Measurements from ENCODE around the gene MYBPHL. TPM values are rescaled to one million over a fixed set of nuclear protein-coding genes. Genes with fewer than 3 reads are reported as not detected.
A peak's percentile ranks its signal among the peaks of the same experiment; 100 is the strongest.

The MYBPHL gene
- total and polyA plus RNA-seq, 2 of the 13 experiments (the other 11 are each of a cell fraction or from before 2014, with no cell fraction given): 3.7 to 3.8 TPM

DNA sequence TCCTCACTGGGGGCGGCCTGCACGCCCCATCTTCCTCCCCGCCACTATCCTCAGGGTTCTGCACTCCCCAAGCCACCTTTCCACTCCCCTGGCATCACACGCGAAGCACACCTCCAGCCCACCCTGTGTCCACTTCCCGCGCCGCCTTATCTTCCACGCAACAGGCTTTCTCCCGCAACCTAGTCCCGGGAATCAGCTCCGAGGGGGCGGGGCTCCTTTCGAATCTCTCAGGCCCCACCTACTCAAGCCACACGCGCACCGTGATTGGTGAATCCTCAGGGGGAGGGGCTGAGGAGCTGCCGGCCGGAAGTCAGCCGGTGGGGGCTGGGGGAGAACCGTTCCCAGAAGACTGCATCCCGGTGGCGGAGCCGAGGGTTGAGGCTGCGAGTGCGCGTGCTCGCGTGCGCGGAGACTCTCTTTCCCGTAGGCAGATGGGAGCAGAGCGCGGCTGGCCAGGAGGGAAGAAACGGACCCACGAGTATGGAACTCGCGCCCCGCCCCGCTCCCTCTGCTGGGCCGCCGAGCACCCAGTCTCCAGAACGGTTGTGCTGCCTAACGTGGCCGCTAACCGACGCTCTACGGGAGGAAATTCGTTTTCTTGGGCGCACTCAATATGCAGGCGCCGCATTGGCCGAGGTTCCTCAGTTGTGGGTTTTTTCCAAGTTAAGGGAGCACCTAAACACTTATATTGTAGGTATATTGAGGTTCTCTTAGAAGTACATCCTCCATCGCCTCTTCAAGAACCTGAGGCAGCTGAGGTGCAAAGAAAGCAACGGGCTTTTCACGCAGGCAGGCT is 23.7 kb downstream of the MYBPHL start, which contains the start of gene PSRC1 (continued):
- TF ChIP-seq GLI4 (CRISPR knock-in tag; IDR thresholded peaks at IDR 0.05; ENCODE audit: borderline replicate concordance) (no peak), ZNF17 (CRISPR knock-in tag; IDR thresholded peaks at IDR 0.05) (no peak), KLF11 (CRISPR knock-in tag; IDR thresholded peaks at IDR 0.05) (no peak), ZNF704 (CRISPR knock-in tag; IDR thresholded peaks at IDR 0.05; ENCODE audit: borderline replicate concordance) (peak; percentile 39; the same call in 1 of the 2 replicates), PBX2 (CRISPR knock-in tag; IDR thresholded peaks at IDR 0.05) (no peak), TIGD3 (CRISPR knock-in tag; IDR thresholded peaks at IDR 0.05; ENCODE audit: borderline replicate concordance) (no peak), HDAC6 (IDR thresholded peaks at IDR 0.05; ENCODE audit: low read depth, low read length) (no peak), NCOR1 (IDR thresholded peaks at IDR 0.05; ENCODE audit: borderline replicate concordance, low read length) (no peak), ZNF646 (CRISPR knock-in tag; IDR thresholded peaks at IDR 0.05) (no peak), ELF1 (CRISPR knock-in tag; IDR thresholded peaks at IDR 0.05) (peak; percentile 88), ZNF800 (CRISPR knock-in tag; IDR thresholded peaks at IDR 0.05) (peak; percentile 59; the same call in 1 of the 2 replicates), ZNF644 (CRISPR knock-in tag; IDR thresholded peaks at IDR 0.05; ENCODE audit: low read depth) (no peak), SIX4 (CRISPR knock-in tag; IDR thresholded peaks at IDR 0.05) (no peak), ZNF205 (CRISPR knock-in tag; IDR thresholded peaks at IDR 0.05) (peak; percentile 60; the same call in 1 of the 2 replicates), ZMYM4 (CRISPR knock-in tag; IDR thresholded peaks at IDR 0.05) (peak; percentile 86), HNRNPLL (IDR thresholded peaks at IDR 0.05; ENCODE audit: low read depth, low read length, poor library complexity, severe bottlenecking) (peak; percentile 82), RFX5 (IDR thresholded peaks at IDR 0.05; ENCODE audit: low read depth, low read length) (no peak)
